Measurements from ENCODE around the gene FGF4. TPM values are rescaled to one million over a fixed set of nuclear protein-coding genes. Genes with fewer than 3 reads are reported as not detected.
A peak's percentile ranks its signal among the peaks of the same experiment; 100 is the strongest.

FGF4 gene
- total RNA-seq, 1 experiment from 2014 or later: 5.9 TPM

- H3K4me3 Mint-ChIP-seq: no peak overlapping the region
- H3K4me1 Mint-ChIP-seq: peaks cover 16% of the 10 kb centered on the region
- CTCF ChIA-PET: interaction anchor here (0.6 to 1.8 kb wide), 4 partner anchors 10 to 167 kb away, joined by 3 to 9 read pairs (median 4); no protein-coding TSS in a partner anchor
- H3K9me3 Mint-ChIP-seq: no peaks in the 10 kb centered on the region
- H3K36me3 Mint-ChIP-seq: no peaks in the 10 kb centered on the region
- DNase-seq (ENCODE audit: low spot score): peak; percentile 45
- POLR2A ChIA-PET: no interaction called here
- H3K27ac Mint-ChIP-seq: no peak overlapping the region
- TF ChIP-seq JAZF1 (CRISPR knock-in tag; IDR thresholded peaks at IDR 0.05) (no peak), MAX (CRISPR knock-in tag; IDR thresholded peaks at IDR 0.05) (peak; percentile 60; the same call in 1 of the 2 replicates), CREB1 (CRISPR knock-in tag; IDR thresholded peaks at IDR 0.05) (no peak)
- TF ChIP-seq, protein P1, sequence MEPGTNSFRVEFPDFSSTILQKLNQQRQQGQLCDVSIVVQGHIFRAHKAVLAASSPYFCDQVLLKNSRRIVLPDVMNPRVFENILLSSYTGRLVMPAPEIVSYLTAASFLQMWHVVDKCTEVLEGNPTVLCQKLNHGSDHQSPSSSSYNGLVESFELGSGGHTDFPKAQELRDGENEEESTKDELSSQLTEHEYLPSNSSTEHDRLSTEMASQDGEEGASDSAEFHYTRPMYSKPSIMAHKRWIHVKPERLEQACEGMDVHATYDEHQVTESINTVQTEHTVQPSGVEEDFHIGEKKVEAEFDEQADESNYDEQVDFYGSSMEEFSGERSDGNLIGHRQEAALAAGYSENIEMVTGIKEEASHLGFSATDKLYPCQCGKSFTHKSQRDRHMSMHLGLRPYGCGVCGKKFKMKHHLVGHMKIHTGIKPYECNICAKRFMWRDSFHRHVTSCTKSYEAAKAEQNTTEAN (CRISPR knock-in tag; IDR thresholded peaks at IDR 0.05): no peak
- ATAC-seq: peak; percentile 66
- peaks cover 27% of the 10 kb centered on the region for H3K27me3 Mint-ChIP-seq (ENCODE audit: low read depth)
These were observed 53.4 kb downstream of the FGF4 start for GRCh38 chr11:69721745-69722144.

- ATAC-seq (no peak), DNase-seq (ENCODE audit: low spot score) (no peak)
- no peak for TF ChIP-seq SP1 (CRISPR knock-in tag; conservative IDR thresholded peaks at IDR 0.05)
- TF ChIP-seq, protein P2, sequence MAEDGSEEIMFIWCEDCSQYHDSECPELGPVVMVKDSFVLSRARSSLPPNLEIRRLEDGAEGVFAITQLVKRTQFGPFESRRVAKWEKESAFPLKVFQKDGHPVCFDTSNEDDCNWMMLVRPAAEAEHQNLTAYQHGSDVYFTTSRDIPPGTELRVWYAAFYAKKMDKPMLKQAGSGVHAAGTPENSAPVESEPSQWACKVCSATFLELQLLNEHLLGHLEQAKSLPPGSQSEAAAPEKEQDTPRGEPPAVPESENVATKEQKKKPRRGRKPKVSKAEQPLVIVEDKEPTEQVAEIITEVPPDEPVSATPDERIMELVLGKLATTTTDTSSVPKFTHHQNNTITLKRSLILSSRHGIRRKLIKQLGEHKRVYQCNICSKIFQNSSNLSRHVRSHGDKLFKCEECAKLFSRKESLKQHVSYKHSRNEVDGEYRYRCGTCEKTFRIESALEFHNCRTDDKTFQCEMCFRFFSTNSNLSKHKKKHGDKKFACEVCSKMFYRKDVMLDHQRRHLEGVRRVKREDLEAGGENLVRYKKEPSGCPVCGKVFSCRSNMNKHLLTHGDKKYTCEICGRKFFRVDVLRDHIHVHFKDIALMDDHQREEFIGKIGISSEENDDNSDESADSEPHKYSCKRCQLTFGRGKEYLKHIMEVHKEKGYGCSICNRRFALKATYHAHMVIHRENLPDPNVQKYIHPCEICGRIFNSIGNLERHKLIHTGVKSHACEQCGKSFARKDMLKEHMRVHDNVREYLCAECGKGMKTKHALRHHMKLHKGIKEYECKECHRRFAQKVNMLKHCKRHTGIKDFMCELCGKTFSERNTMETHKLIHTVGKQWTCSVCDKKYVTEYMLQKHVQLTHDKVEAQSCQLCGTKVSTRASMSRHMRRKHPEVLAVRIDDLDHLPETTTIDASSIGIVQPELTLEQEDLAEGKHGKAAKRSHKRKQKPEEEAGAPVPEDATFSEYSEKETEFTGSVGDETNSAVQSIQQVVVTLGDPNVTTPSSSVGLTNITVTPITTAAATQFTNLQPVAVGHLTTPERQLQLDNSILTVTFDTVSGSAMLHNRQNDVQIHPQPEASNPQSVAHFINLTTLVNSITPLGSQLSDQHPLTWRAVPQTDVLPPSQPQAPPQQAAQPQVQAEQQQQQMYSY (CRISPR knock-in tag; IDR thresholded peaks at IDR 0.05): no peak
- TF ChIP-seq MYBL2 (CRISPR knock-in tag; IDR thresholded peaks at IDR 0.05): no peak
- TF ChIP-seq CDX4 (CRISPR knock-in tag; IDR thresholded peaks at IDR 0.05; ENCODE audit: borderline replicate concordance): no peak
- no peak for TF ChIP-seq JAZF1 (CRISPR knock-in tag; IDR thresholded peaks at IDR 0.05)
- TF ChIP-seq, protein P1 (CRISPR knock-in tag; IDR thresholded peaks at IDR 0.05): no peak
- TF ChIP-seq ZNF232 (CRISPR knock-in tag; IDR thresholded peaks at IDR 0.05): no peak
- TF ChIP-seq TCF7 (CRISPR knock-in tag; IDR thresholded peaks at IDR 0.05; ENCODE audit: low read depth): no peak
- no peak for TF ChIP-seq ZNF671 (CRISPR knock-in tag; IDR thresholded peaks at IDR 0.05)
- no peak for TF ChIP-seq OVOL2 (CRISPR knock-in tag; IDR thresholded peaks at IDR 0.05; ENCODE audit: borderline replicate concordance)
- no peak for TF ChIP-seq NR2C2 (CRISPR knock-in tag; IDR thresholded peaks at IDR 0.05)
- POLR2A ChIA-PET: interaction anchor here (0.7 kb wide), 1 partner anchor 96 kb away, joined by 10 read pairs; no protein-coding TSS in a partner anchor
- CTCF ChIA-PET: interaction anchor here (0.6 to 1.8 kb wide), 9 partner anchors 9 to 168 kb away, joined by 3 to 9 read pairs (median 4); no protein-coding TSS in a partner anchor
- H3K27ac Mint-ChIP-seq: no peak overlapping the region
- H3K36me3 Mint-ChIP-seq: no peaks in the 10 kb centered on the region
- peaks cover 16% of the 10 kb centered on the region for H3K4me1 Mint-ChIP-seq
- H3K4me3 Mint-ChIP-seq: no peak overlapping the region
- H3K27me3 Mint-ChIP-seq (ENCODE audit: low read depth): peaks cover 27% of the 10 kb centered on the region
- no peaks in the 10 kb centered on the region for H3K9me3 Mint-ChIP-seq
These were observed 54.0 kb downstream of the FGF4 start for GRCh38 chr11:69721106-69721505.

Other genes with a start within 250 kb of the FGF4 start
- 212 to 224 TPM (median 224 TPM) in 3 replicates for gene CCND1, start 134.2 kb downstream of the FGF4 start, total RNA-seq (2021)
- gene LTO1, start 100.0 kb downstream of the FGF4 start, total RNA-seq (2021): 20.5 to 27.5 TPM (median 20.6 TPM) in 3 replicates
- 17.6 to 19.3 TPM (median 18.6 TPM) in 3 replicates for gene FGF19, start 71.3 kb downstream of the FGF4 start, total RNA-seq (2021)
- gene FGF3, start 44.1 kb upstream of the FGF4 start, total RNA-seq (2021): not detected in 3 replicates